Measurements from ENCODE around the gene PDHX. TPM values are rescaled to one million over a fixed set of nuclear protein-coding genes. Genes with fewer than 3 reads are reported as not detected.

The PDHX gene
- total and polyA plus RNA-seq, 10 of the 15 experiments (the other 5 are each of a cell fraction or from before 2014, with no cell fraction given): 14.5 to 41.9 (median 28.0) TPM

- no peak for TF ChIP-seq E2F8 (IDR thresholded peaks at IDR 0.05; ENCODE audit: low read depth, partially characterized antibody)
- TF ChIP-seq ETV6 (conservative IDR thresholded peaks at IDR 0.05 in 1 of 2, IDR thresholded peaks at IDR 0.05 in 1 of 2; ENCODE audit: borderline replicate concordance in 1 of 2, low read depth in 1 of 2): no peak
- no peak for TF ChIP-seq ELK1 (IDR thresholded peaks at IDR 0.05; ENCODE audit: low read depth, low read length)
- TF ChIP-seq PRDM15 (CRISPR knock-in tag; IDR thresholded peaks at IDR 0.05): no peak
- TF ChIP-seq CTCF (IDR thresholded peaks at IDR 0.05 in 2 of 3, conservative IDR thresholded peaks at IDR 0.05 in 1 of 3; ENCODE audit: control insufficient read depth in 2 of 3, extremely low read depth in 1 of 3, insufficient read depth in 1 of 3, low read depth in 3 of 3, low read length in 3 of 3): no peak
- no peak for TF ChIP-seq MYC (IDR thresholded peaks at IDR 0.05; ENCODE audit: insufficient read depth, insufficient read length, insufficient replicate concordance, low read length, severe bottlenecking)
- no peak for TF ChIP-seq EP300 (IDR thresholded peaks at IDR 0.05; ENCODE audit: borderline replicate concordance in 1 of 2, control insufficient read depth in 1 of 2, low read depth in 2 of 2, low read length in 2 of 2)
- no peak for TF ChIP-seq FOXK2 (IDR thresholded peaks at IDR 0.05)
Measured at GRCh38 chr11:34957606-34958005, 41.2 kb downstream of the PDHX start (continued).

Data from GM12878 (cell line).